Epithelial cell of proximal tubule (primary cell): ENCODE measurements around the gene FADS3. TPM values are rescaled to one million over a fixed set of nuclear protein-coding genes. Genes with fewer than 3 reads are reported as not detected.

ENCODE experiments used
- DNase-seq: peaks from one replicate; pipeline ENCODE4 v3.0.0-alpha.2; 2011; ENCODE audit warnings: low read depth
- H3K4me3 ChIP-seq: 2 replicates; pipeline ENCODE4 v1.5.1; 2011; ENCODE audit warnings: low read depth, mild to moderate bottlenecking, low read length
- CTCF ChIP-seq: conservative IDR thresholded peaks from 2 replicates; pipeline ENCODE4 v1.5.1; 2012; ENCODE audit warnings: low read depth, mild to moderate bottlenecking, low read length
- total RNA-seq: library from RNA; depleted of rRNA; stranded (reverse); fragments of >200 nt; gene quantifications from 2 replicates; pipeline ENCODE4 v1.2.3, GENCODE V29; 2015

Gene FADS3
- total RNA-seq, 1 donor from 2014 or later: 48.0 TPM

GRCh38 chr11:61872935-61873565 is 18.3 kb downstream of the FADS3 start:
- TF ChIP-seq CTCF: no peak
- DNase-seq: no peak
- H3K4me3 ChIP-seq: no peak overlapping the region

- H3K4me3 ChIP-seq: no peak overlapping the region
- no peak for DNase-seq
- peak; percentile 86 for TF ChIP-seq CTCF
Observed at GRCh38 chr11:61871158-61871597, 20.2 kb downstream of the FADS3 start.

- no peak overlapping the region for H3K4me3 ChIP-seq
- DNase-seq: no peak
- TF ChIP-seq CTCF: no peak
Observed at GRCh38 chr11:61870541-61871031, 20.8 kb downstream of the FADS3 start.

- TF ChIP-seq CTCF: no peak
- no peak for DNase-seq
- no peak overlapping the region for H3K4me3 ChIP-seq
Observed at GRCh38 chr11:61869708-61870451, 21.5 kb downstream of the FADS3 start.

GRCh38 chr11:61869429-61869707 is 22.0 kb downstream of the FADS3 start:
- DNase-seq: no peak
- H3K4me3 ChIP-seq: no peak overlapping the region
- TF ChIP-seq CTCF: no peak

GRCh38 chr11:61868571-61869428 is 22.5 kb downstream of the FADS3 start:
- no peak overlapping the region for H3K4me3 ChIP-seq
- DNase-seq: no peak
- no peak for TF ChIP-seq CTCF
